Measurements from ENCODE around the gene DCUN1D4.

- TF ChIP-seq POLR2A (IDR thresholded peaks at IDR 0.05; ENCODE audit: low read length) (no peak), GATA1 (IDR thresholded peaks at IDR 0.05; ENCODE audit: low read depth, low read length) (no peak)
Observed at GRCh38 chr4:51855270-51855669, 12.3 kb downstream of the DCUN1D4 start.

Data from erythroblast (primary cell).